Measurements from ENCODE around the gene ZNF223. TPM values are rescaled to one million over a fixed set of nuclear protein-coding genes. Genes with fewer than 3 reads are reported as not detected.

ZNF223 gene
- total RNA-seq: 1 to 10 TPM in 1 of 4 donors, under 1 TPM in 3; 0.19 to 1.5 (median 0.64) TPM
- 1 to 10 TPM; 1.4 to 2.3 (median 1.6) TPM for polyA plus RNA-seq
- long read RNA-seq, donor 1: 0 reads
- long read RNA-seq, donor 2, partial matches to known transcripts: 0 of 1 reads
- long read RNA-seq, donor 2, other reads (novel, unspliced or antisense): 0 of 1 reads

GRCh38 chr19:44051650-44052402, at the start of gene ZNF223:
Gene ZNF223 (plus strand): TSS chr19:44052036. CDS start chr19:44055177, 3,141 bp downstream.
- H3K4me3 ChIP-seq: peak within 1 kb of the TSS; percentile 78
- intact Hi-C loops (cut with DNase I): loop anchor here (5.0 to 10.0 kb wide), 6 partner anchors 50 to 305 kb away; partner anchors contain the start of genes ZNF112 (in 1 of the 2), ZNF225 (in 1 of the 2), ZNF230 (in 1 of the 2) and ZNF235 (in 1 of the 2)
- TF ChIP-seq CTCF (IDR thresholded peaks at IDR 0.05): no peak
- peaks cover 3 to 15% of the 10 kb centered on the region in 2 donors for H3K36me3 ChIP-seq (ENCODE audit: insufficient read depth in 1 of 2, low read depth in 1 of 2)
- peaks cover 0 to 12% (median 5%) of the 10 kb centered on the region in 3 donors for H3K27me3 ChIP-seq (ENCODE audit: insufficient read depth in 3 of 3, low read length in 2 of 3)
- DNase-seq (peak; percentile 94 to 96), ATAC-seq (peak; percentile 100)
- H3K27ac ChIP-seq: peak within 1 kb of the TSS; percentile 72
- H3K9me3 ChIP-seq: peaks cover 22% of the 10 kb centered on the region
- peaks cover 10% of the 10 kb centered on the region for H3K4me1 ChIP-seq
- 0 to 1% (median 1%) methylated on average over 38 of the region's 38 CpGs for WGBS, 3 donors

GRCh38 chr19:44002212-44002565, 49.6 kb upstream of the ZNF223 start:
- peak in 1 of 4 donors; percentile 2 for ATAC-seq
- no peak for TF ChIP-seq CTCF (IDR thresholded peaks at IDR 0.05)
- 7 to 12% (median 9%) methylated on average over 8 of the region's 8 CpGs for WGBS, 3 donors
- peak overlapping the region; percentile 79 for H3K27ac ChIP-seq
- no peaks in the 10 kb centered on the region for H3K27me3 ChIP-seq (ENCODE audit: insufficient read depth in 3 of 3, low read length in 2 of 3)
- intact Hi-C loops (cut with DNase I): loop anchor here (2.0 to 10.0 kb wide), 3 partner anchors 15 to 93 kb away; partner anchors contain the start of genes ZNF223 (in 1 of the 2) and ZNF224 (in 1 of the 2)
- peaks cover 12% of the 10 kb centered on the region for H3K4me1 ChIP-seq
- H3K4me3 ChIP-seq: peak overlapping the region; percentile 79
- peaks cover 46% of the 10 kb centered on the region for H3K9me3 ChIP-seq
- peaks cover 2 to 6% of the 10 kb centered on the region in 2 donors for H3K36me3 ChIP-seq (ENCODE audit: insufficient read depth in 1 of 2, low read depth in 1 of 2)
- DNase-seq: no peak

GRCh38 chr19:44002566-44003460, 49.0 kb upstream of the ZNF223 start, which contains the start of gene ZNF230:
Gene ZNF230 (plus strand): TSS chr19:44002957. CDS start chr19:44007079, 4,122 bp downstream.
- peak; percentile 100 for ATAC-seq
- TF ChIP-seq CTCF (IDR thresholded peaks at IDR 0.05): no peak
- Histone ChIP-seq H3K9me3 (peaks cover 46% of the 10 kb centered on the region), H3K4me1 (peaks cover 12% of the 10 kb centered on the region), H3K4me3 (peak within 1 kb of the TSS; percentile 79), H3K36me3 (ENCODE audit: insufficient read depth in 1 of 2, low read depth in 1 of 2) (peaks cover 6 to 12% of the 10 kb centered on the region in 2 donors), H3K27ac (peak within 1 kb of the TSS; percentile 79), H3K27me3 (ENCODE audit: insufficient read depth in 3 of 3, low read length in 2 of 3) (no peaks in the 10 kb centered on the region)
- peak; percentile 88 to 93 for DNase-seq
- 0 to 1% (median 0%) methylated on average over 48 of the region's 48 CpGs for WGBS, 3 donors
- intact Hi-C loops (cut with DNase I): loop anchor here (2.0 to 10.0 kb wide), 3 partner anchors 16 to 92 kb away; partner anchors contain the start of genes ZNF223 (in 1 of the 2) and ZNF224 (in 1 of the 2)

- intact Hi-C loops (cut with DNase I): loop anchor here (2.0 to 10.0 kb wide), 3 partner anchors 17 to 91 kb away; partner anchors contain the start of genes ZNF223 (in 1 of the 2) and ZNF224 (in 1 of the 2)
- DNase-seq (peak in 1 of 2 donors; percentile 48), ATAC-seq (peak in 1 of 4 donors; percentile 10)
- Histone ChIP-seq H3K4me3 (peak overlapping the region; percentile 79), H3K27ac (peak overlapping the region; percentile 79), H3K4me1 (peaks cover 12% of the 10 kb centered on the region), H3K27me3 (ENCODE audit: insufficient read depth in 3 of 3, low read length in 2 of 3) (no peaks in the 10 kb centered on the region), H3K36me3 (ENCODE audit: insufficient read depth in 1 of 2, low read depth in 1 of 2) (peaks cover 13 to 20% of the 10 kb centered on the region in 2 donors), H3K9me3 (peaks cover 47% of the 10 kb centered on the region)
- WGBS, 3 donors: 3% methylated on average over 15 of the region's 15 CpGs
- TF ChIP-seq CTCF (IDR thresholded peaks at IDR 0.05): no peak
Observed at GRCh38 chr19:44003461-44004009, 48.3 kb upstream of the ZNF223 start.

Measured in psoas muscle (tissue), 8 donors.